K562 (cell line): ENCODE measurements around the gene GLB1L3. TPM values are rescaled to one million over a fixed set of nuclear protein-coding genes. Genes with fewer than 3 reads are reported as not detected.

Experiments
- E2F1 ChIP-seq: sonication (generic); formaldehyde crosslinking; IDR thresholded peaks from 2 replicates; pipeline ENCODE4 v1.8.1; 2023; ENCODE audit warnings: mild to moderate bottlenecking, missing genetic modification reagents, moderate library complexity
- E2F6 ChIP-seq, 2 experiments: IDR thresholded peaks; 2 replicates each; pipeline ENCODE4 v1.6.1; 2011; ENCODE audit warnings: borderline replicate concordance in 1 of 2, control low read depth in 1 of 2, low read depth in 1 of 2, low read length in 1 of 2, mild to moderate bottlenecking in 1 of 2, mixed read lengths in 1 of 2, moderate library complexity in 1 of 2; ENCODE audit not compliant: insufficient read depth in 1 of 2, insufficient read length in 1 of 2, poor library complexity in 1 of 2, severe bottlenecking in 1 of 2; ENCODE audit errors: extremely low read depth in 1 of 2
- HDAC1 ChIP-seq, 2 experiments: fragments of 450-650 bp; IDR thresholded peaks; 2 replicates each; pipeline ENCODE4 v1.6.1; 2016 to 2017; ENCODE audit warnings: inconsistent platforms in 1 of 2, mild to moderate bottlenecking in 1 of 2, moderate library complexity in 1 of 2
- JUN ChIP-seq, 2 experiments: sonication (generic) in 1 of 2; formaldehyde crosslinking in 1 of 2; IDR thresholded peaks; 2 replicates each; pipeline versions ENCODE4 v1.6.1 to v1.8.0; 2012 to 2022; ENCODE audit warnings: borderline replicate concordance in 2 of 2, mild to moderate bottlenecking in 2 of 2, improper control_type of control experiment in 1 of 2, low read depth in 1 of 2, low read length in 1 of 2, missing genetic modification reagents in 1 of 2
- KAT7 ChIP-seq: sonication (generic); formaldehyde crosslinking; IDR thresholded peaks from 2 replicates; pipeline ENCODE4 v1.8.0; 2022; ENCODE audit warnings: missing genetic modification reagents, mild to moderate bottlenecking, borderline replicate concordance
- MCM3 ChIP-seq: fragments of 450-650 bp; IDR thresholded peaks from 2 replicates; pipeline ENCODE4 v1.6.1; 2016
- RB1 ChIP-seq: fragments of 450-650 bp; IDR thresholded peaks from 2 replicates; pipeline ENCODE4 v1.6.1; 2017; ENCODE audit warnings: low read depth, mild to moderate bottlenecking
- RFX1 ChIP-seq: fragments of 450-650 bp; IDR thresholded peaks from 2 replicates; pipeline ENCODE4 v1.6.1; 2016; ENCODE audit warnings: mild to moderate bottlenecking, moderate library complexity
- SIN3A ChIP-seq, 2 experiments: fragments of 150-350 bp in 1 of 2; IDR thresholded peaks; 2 replicates each; pipeline ENCODE4 v1.6.1; 2011 to 2016; ENCODE audit warnings: borderline replicate concordance in 2 of 2, low read depth in 2 of 2, low read length in 2 of 2, mild to moderate bottlenecking in 2 of 2, moderate library complexity in 2 of 2; ENCODE audit not compliant: control insufficient read depth in 1 of 2
- TFE3 ChIP-seq: fragments of 450-650 bp; formaldehyde crosslinking; IDR thresholded peaks from 2 replicates; pipeline ENCODE4 v1.4.0; 2020; ENCODE audit warnings: mild to moderate bottlenecking, mixed read lengths
- TSHZ1 ChIP-seq: fragments of 250-450 bp; sonication (Bioruptor Pico); IDR thresholded peaks from 2 replicates; pipeline ENCODE4 v1.4.0; 2020; ENCODE audit warnings: mild to moderate bottlenecking, moderate library complexity
- ZNF408 ChIP-seq: fragments of 250-450 bp; sonication (Bioruptor Pico); IDR thresholded peaks from 2 replicates; pipeline ENCODE4 v1.4.0; 2020; ENCODE audit warnings: low read depth, mild to moderate bottlenecking, moderate library complexity
- ZNF644 ChIP-seq: fragments of 200-800 bp; sonication (Bioruptor generic); IDR thresholded peaks from 2 replicates; pipeline ENCODE4 v1.6.1; 2016; ENCODE audit warnings: low read depth, missing genetic modification characterization, missing compliant biosample characterization
- polyA plus RNA-seq, 8 experiments: library from polyadenylated mRNA; depleted of rRNA in 4 of 8; stranded (reverse) in 5 of 8; unstranded in 3 of 8; fragments of >200 nt; fragmentation: Nextera tagmentation in 2 of 8; fragmentation: Illumina TruSeq in 1 of 8; extraction: Ambion mirVana in 2 of 8; extraction: Trizol in 1 of 8; gene quantifications; 2 replicates each; pipeline versions ENCODE4 v1.2.1 to v1.2.3, GENCODE V29; 2011 to 2014; ENCODE audit warnings: inconsistent platforms in 1 of 8, missing spikeins in 1 of 8
- total RNA-seq, 7 experiments: library from RNA; depleted of rRNA in 6 of 7; stranded (reverse); fragments of >200 nt in 6 of 7; fragmentation: Illumina TruSeq in 2 of 7; extraction: Trizol in 2 of 7; gene quantifications; 2 replicates each; pipeline versions ENCODE4 v1.2.1 to v1.2.3, GENCODE V29; 2011 to 2021; ENCODE audit warnings: low replicate concordance in 1 of 7

GLB1L3 gene
- total and polyA plus RNA-seq, 9 of the 15 experiments (the other 6 are each of a cell fraction or from before 2014, with no cell fraction given) = 0.18 to 3.3 (median 0.49) TPM

GRCh38 chr11:134331354-134332188 is 55.4 kb downstream of the GLB1L3 start, which contains the start of gene GLB1L2 (continued):
- TF ChIP-seq ZNF644 (tag) (no peak), SIN3A (IDR thresholded peaks at IDR 0.05; ENCODE audit: borderline replicate concordance in 2 of 2, control insufficient read depth in 1 of 2, low read depth in 2 of 2, low read length in 2 of 2) (peak in 1 of 2 experiments; percentile 74; a peak in 1 of 4 replicates), MCM3 (no peak), ZNF408 (CRISPR knock-in tag) (no peak), KAT7 (CRISPR knock-in tag) (0 out of 2 replicates have a peak, but pooled peaks have one; percentile 44), RB1 (peak; percentile 84), TFE3 (CRISPR knock-in tag) (no peak), E2F6 (IDR thresholded peaks at IDR 0.05; ENCODE audit: borderline replicate concordance in 1 of 2, extremely low read depth in 1 of 2, insufficient read depth in 1 of 2, insufficient read length in 1 of 2, low read depth in 1 of 2, low read length in 1 of 2, poor library complexity in 1 of 2, severe bottlenecking in 1 of 2) (peak; percentile 97 to 99), JUN (IDR thresholded peaks at IDR 0.05; ENCODE audit: borderline replicate concordance, low read depth, low read length) (no peak; the same call in 1 of the 2 replicates), JUN (CRISPR knock-in tag; IDR thresholded peaks at IDR 0.05; ENCODE audit: borderline replicate concordance) (peak; percentile 97), TSHZ1 (CRISPR knock-in tag) (no peak), E2F1 (CRISPR knock-in tag) (peak; percentile 76), RFX1 (peak; percentile 63), HDAC1 (IDR thresholded peaks at IDR 0.05) (peak in 1 of 2 experiments; percentile 39; a peak in 1 of 4 replicates)
